Prostate gland (tissue), 2 donors: ENCODE data around the gene GLG1.

Experiments used
- POLR2A ChIP-seq: fragments of 450-650 bp; IDR thresholded peaks from one replicate; pipeline ENCODE4 v1.6.1; 2016; ENCODE audit warnings: antibody characterized with exemption, mild to moderate bottlenecking
- TF ChIP-seq, protein P1 (sequence below), 4 experiments: fragments of 200-600 bp in 2 of 4; fragments of 450-650 bp in 2 of 4; sonication (generic) in 2 of 4; IDR thresholded peaks; 1 replicate in 3 of 4; 2 replicates in 1 of 4; pipeline ENCODE4 v1.5.1; 2016 to 2019; ENCODE audit warnings: antibody characterized with exemption in 4 of 4, mild to moderate bottlenecking in 2 of 4, moderate library complexity in 2 of 4

DNA sequence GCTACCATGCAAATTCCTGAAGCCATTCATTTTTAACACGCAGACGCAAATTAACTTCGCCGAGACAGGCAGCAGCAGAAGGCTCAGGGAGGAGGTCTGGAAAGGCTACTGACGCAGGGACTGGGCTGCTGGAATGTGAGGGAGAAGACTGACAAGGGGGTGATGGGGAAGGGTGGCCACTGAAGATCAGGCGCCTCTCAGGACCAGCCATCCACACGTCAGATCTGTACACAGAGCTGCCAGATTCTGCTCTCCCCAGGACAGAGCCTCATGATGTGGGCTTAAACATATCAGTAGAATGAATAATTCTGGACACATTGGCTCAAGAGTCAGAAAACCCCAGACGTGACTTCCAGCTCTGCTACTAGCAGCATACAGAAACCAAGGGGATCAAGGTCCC, 160.0 kb downstream of the GLG1 start:
- TF ChIP-seq, protein P1, sequence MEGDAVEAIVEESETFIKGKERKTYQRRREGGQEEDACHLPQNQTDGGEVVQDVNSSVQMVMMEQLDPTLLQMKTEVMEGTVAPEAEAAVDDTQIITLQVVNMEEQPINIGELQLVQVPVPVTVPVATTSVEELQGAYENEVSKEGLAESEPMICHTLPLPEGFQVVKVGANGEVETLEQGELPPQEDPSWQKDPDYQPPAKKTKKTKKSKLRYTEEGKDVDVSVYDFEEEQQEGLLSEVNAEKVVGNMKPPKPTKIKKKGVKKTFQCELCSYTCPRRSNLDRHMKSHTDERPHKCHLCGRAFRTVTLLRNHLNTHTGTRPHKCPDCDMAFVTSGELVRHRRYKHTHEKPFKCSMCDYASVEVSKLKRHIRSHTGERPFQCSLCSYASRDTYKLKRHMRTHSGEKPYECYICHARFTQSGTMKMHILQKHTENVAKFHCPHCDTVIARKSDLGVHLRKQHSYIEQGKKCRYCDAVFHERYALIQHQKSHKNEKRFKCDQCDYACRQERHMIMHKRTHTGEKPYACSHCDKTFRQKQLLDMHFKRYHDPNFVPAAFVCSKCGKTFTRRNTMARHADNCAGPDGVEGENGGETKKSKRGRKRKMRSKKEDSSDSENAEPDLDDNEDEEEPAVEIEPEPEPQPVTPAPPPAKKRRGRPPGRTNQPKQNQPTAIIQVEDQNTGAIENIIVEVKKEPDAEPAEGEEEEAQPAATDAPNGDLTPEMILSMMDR (IDR thresholded peaks at IDR 0.05) = no peak
- TF ChIP-seq POLR2A = no peak
